ENCODE measurements around the gene TUBB2A. TPM values are rescaled to one million over a fixed set of nuclear protein-coding genes. Genes with fewer than 3 reads are reported as not detected.

TUBB2A gene
- 145 and 261 TPM in 2 replicates for total RNA-seq

DNA sequence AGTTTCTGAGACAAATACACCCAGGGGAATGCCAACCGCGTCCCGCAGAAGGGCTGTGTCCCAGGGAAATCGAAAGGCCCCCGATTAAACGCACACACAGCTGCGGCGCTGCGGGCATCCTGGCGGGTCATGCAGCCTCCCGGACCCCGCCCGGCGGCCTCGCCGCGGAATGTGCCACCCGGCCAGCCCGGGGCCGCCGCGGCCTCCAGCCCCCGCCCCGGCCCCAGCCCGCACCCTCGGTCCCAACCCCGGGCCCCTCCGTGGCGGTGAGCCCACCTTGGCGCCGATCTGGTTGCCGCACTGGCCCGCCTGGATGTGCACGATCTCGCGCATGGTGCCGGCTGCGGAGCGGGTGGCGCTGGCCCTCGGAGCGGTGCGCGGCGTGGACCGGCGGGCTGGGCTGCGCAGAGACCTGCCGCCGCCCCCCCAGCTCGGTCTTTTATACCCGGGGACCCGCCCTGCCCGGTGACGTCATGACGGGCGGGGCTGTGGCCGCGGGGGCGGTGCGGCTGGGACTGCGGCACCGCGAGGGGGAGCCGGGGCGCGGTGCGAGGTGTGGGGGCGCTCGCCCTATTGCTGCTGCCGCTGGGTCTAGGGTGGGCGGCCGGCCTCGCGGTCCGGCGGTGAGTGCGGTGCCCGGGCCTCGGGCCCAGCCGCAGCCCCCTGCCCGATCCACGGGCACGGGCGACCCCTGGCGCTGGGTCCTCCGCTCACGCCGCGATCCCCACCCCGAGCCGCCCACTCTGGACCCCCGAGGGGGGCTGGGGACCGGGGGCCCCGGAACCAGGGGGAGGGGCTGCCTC is at the start of gene TUBB2A:
TUBB2A (minus strand) TSS at position 414 of the 803 bp plus-strand sequence; CDS start at position 333, 81 bp downstream.

DNA sequence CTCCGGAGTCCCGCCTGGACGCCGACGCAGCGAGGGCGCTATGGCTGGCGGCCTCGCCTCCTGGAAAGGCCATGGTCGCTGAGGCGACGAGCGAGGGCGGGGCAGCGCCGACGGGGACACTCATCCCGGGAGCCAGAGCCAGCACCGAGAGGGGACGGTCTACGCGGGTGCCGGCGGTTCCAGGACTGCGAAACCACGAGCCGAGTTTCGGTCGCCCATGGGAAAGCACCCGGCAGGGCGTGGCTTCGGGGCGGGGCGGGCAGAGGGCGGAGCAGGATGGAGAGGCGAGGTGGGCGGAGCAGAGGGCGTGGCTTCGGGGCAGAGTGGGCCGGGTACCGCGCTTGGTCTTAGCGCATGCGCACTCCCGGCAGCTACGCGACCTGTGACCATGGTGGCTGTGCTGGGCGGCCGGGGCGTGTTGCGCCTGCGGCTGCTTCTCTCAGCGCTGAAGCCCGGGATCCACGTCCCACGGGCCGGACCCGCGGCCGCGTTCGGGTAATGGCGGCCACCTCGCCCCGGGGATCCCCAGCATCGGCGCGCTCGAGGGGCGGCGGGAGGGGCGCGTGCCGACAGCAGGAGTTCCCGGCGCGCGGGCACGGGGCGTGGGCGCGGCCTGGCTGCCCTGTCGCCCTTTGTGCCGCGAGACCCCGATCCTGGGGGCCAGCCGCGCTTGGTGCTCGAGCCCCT is 38.8 kb downstream of the TUBB2A start, which contains the start of gene BPHL:
BPHL (plus strand) TSS at position 359 of the 687 bp plus-strand sequence; CDS start at position 389, 30 bp downstream.

Other genes with a start within 250 kb of the TUBB2A start
- 79.0 and 111 TPM in 2 replicates for gene SERPINB6, start 186.0 kb downstream of the TUBB2A start, total RNA-seq
- gene NQO2, start 157.7 kb downstream of the TUBB2A start, total RNA-seq: 7.7 and 24.2 TPM in 2 replicates
- gene RIPK1, start 89.0 kb downstream of the TUBB2A start, total RNA-seq: 12.5 and 15.6 TPM in 2 replicates
- gene BPHL, start 38.8 kb downstream of the TUBB2A start, total RNA-seq: 11.7 and 14.3 TPM in 2 replicates
- gene TUBB2B, start 70.1 kb upstream of the TUBB2A start, total RNA-seq: 95.3 and 95.6 TPM in 2 replicates
- 37.8 and 39.6 TPM in 2 replicates for gene PSMG4, start 101.4 kb upstream of the TUBB2A start, total RNA-seq

Data from mesangial cell (primary cell).